ENCODE results near the gene WWOX.

- TF ChIP-seq EZH2 (IDR thresholded peaks at IDR 0.05; ENCODE audit: borderline replicate concordance, insufficient read depth, low read depth, low read length, poor library complexity, severe bottlenecking) (no peak), CTCF (IDR thresholded peaks at IDR 0.05) (no peak)
These were observed 650.4 kb downstream of the WWOX start for GRCh38 chr16:78749745-78750268.
